GM23338 (cell line): ENCODE results near the gene SAFB. TPM values are rescaled to one million over a fixed set of nuclear protein-coding genes. Genes with fewer than 3 reads are reported as not detected.

Experiments used
- ATAC-seq: fragments of 200-7000 bp; cut with Tn5 transposase; 3 replicates; pipeline ENCODE4 v1.9.1; 2020
- DNase-seq: peaks from one replicate; pipeline ENCODE4 v3.0.0-alpha.2; 2015; ENCODE audit warnings: low spot score
- H2AFZ ChIP-seq: fragments of 200-600 bp; sonication (generic); 2 replicates; pipeline ENCODE4 v1.8.0; 2016; ENCODE audit warnings: antibody characterized with exemption, mild to moderate bottlenecking, moderate library complexity
- H3F3A ChIP-seq: fragments of 200-600 bp; sonication (generic); replicated peaks from 2 replicates; pipeline ENCODE4 v1.8.0; 2017; ENCODE audit warnings: antibody characterized with exemption, mixed run types, low read depth
- H3K27ac ChIP-seq: fragments of 200-600 bp; sonication (generic); 2 replicates; pipeline ENCODE4 v1.6.1; 2016; ENCODE audit warnings: low read depth
- H3K27me3 ChIP-seq: fragments of 200-600 bp; sonication (generic); 2 replicates; pipeline ENCODE4 v1.8.0; 2016; ENCODE audit warnings: mild to moderate bottlenecking, mixed run types, moderate library complexity; ENCODE audit not compliant: insufficient read depth
- H3K36me3 ChIP-seq: fragments of 200-600 bp; sonication (generic); 2 replicates; pipeline ENCODE4 v1.8.0; 2016; ENCODE audit warnings: mild to moderate bottlenecking; ENCODE audit not compliant: insufficient read depth
- H3K4me1 ChIP-seq: fragments of 200-600 bp; sonication (generic); 2 replicates; pipeline ENCODE4 v1.8.0; 2016; ENCODE audit warnings: mild to moderate bottlenecking, moderate library complexity; ENCODE audit not compliant: insufficient read depth
- H3K4me2 ChIP-seq: fragments of 200-600 bp; sonication (generic); 2 replicates; pipeline ENCODE4 v1.7.1; 2017; ENCODE audit warnings: mixed run types
- H3K4me3 ChIP-seq: fragments of 200-600 bp; sonication (generic); 2 replicates; pipeline ENCODE4 v1.6.1; 2016; ENCODE audit warnings: mixed run types
- H3K79me2 ChIP-seq: fragments of 200-600 bp; sonication (generic); replicated peaks from 2 replicates; pipeline ENCODE4 v1.8.0; 2017; ENCODE audit warnings: mild to moderate bottlenecking; ENCODE audit not compliant: insufficient read depth
- H3K9me2 ChIP-seq: fragments of 200-600 bp; sonication (generic); 2 replicates; pipeline ENCODE4 v1.8.0; 2017; ENCODE audit not compliant: insufficient read depth
- H4K20me1 ChIP-seq: fragments of 200-600 bp; sonication (generic); replicated peaks from 2 replicates; pipeline ENCODE4 v1.8.0; 2017; ENCODE audit warnings: mild to moderate bottlenecking; ENCODE audit not compliant: insufficient read depth
- H3K27ac Mint-ChIP-seq: 2 replicates; pipeline ENCODE4 v1.8.0; 2020; ENCODE audit warnings: inconsistent platforms, mild to moderate bottlenecking, moderate library complexity, mixed read lengths
- H3K27me3 Mint-ChIP-seq: 3 replicates; pipeline ENCODE4 v1.8.0; 2022; ENCODE audit warnings: low read depth, mild to moderate bottlenecking, moderate library complexity, mixed read lengths, inconsistent platforms; ENCODE audit not compliant: insufficient read depth, poor library complexity
- H3K36me3 Mint-ChIP-seq: 3 replicates; pipeline ENCODE4 v1.8.0; 2021; ENCODE audit warnings: low read depth, mild to moderate bottlenecking, inconsistent platforms, moderate library complexity, mixed read lengths
- H3K4me1 Mint-ChIP-seq: 3 replicates; pipeline ENCODE4 v1.8.0; 2020; ENCODE audit warnings: mild to moderate bottlenecking, inconsistent platforms, mixed read lengths
- H3K4me3 Mint-ChIP-seq: 3 replicates; pipeline ENCODE4 v1.8.0; 2021; ENCODE audit warnings: moderate library complexity, mild to moderate bottlenecking, inconsistent platforms, mixed read lengths
- H3K9me3 Mint-ChIP-seq: 3 replicates; pipeline ENCODE4 v1.8.0; 2020; ENCODE audit warnings: moderate library complexity, mild to moderate bottlenecking, inconsistent platforms, mixed read lengths
- CTCF ChIP-seq, 2 experiments: fragments of 200-600 bp in 1 of 2; sonication (generic) in 1 of 2; conservative IDR thresholded peaks; 2 replicates each; pipeline versions ENCODE4 v1.5.1 to v1.6.1; 2016 to 2017; ENCODE audit warnings: antibody characterized with exemption in 2 of 2, low read depth in 2 of 2, mild to moderate bottlenecking in 2 of 2, moderate library complexity in 1 of 2
- ETS1 ChIP-seq: IDR thresholded peaks from 2 replicates; pipeline ENCODE4 v1.6.1; 2016; ENCODE audit warnings: antibody characterized with exemption
- EZH2 ChIP-seq: fragments of 200-600 bp; sonication (generic); IDR thresholded peaks from one replicate; pipeline ENCODE4 v1.8.0; 2017; ENCODE audit warnings: antibody characterized with exemption, mild to moderate bottlenecking, low read depth; ENCODE audit not compliant: unreplicated experiment
- EZH2phosphoT487 ChIP-seq: fragments of 200-600 bp; sonication (generic); IDR thresholded peaks from one replicate; pipeline ENCODE4 v1.8.1; 2018; ENCODE audit warnings: antibody characterized with exemption; ENCODE audit not compliant: unreplicated experiment
- JUNB ChIP-seq: IDR thresholded peaks from one replicate; pipeline ENCODE4 v1.6.1; 2016; ENCODE audit warnings: antibody characterized with exemption; ENCODE audit not compliant: unreplicated experiment
- ZNF114 ChIP-seq: fragments of 250-450 bp; sonication (Bioruptor Pico); IDR thresholded peaks from 2 replicates; pipeline ENCODE4 v1.5.0; 2020; ENCODE audit warnings: mild to moderate bottlenecking, moderate library complexity
- polyA plus RNA-seq: library from polyadenylated mRNA; unstranded; fragments of >200 nt; fragmentation: Nextera tagmentation; extraction: Ambion mirVana; gene quantifications from 2 replicates; pipeline ENCODE4 v1.2.1, GENCODE V29; 2016
- total RNA-seq: library from RNA; depleted of rRNA; stranded (reverse); fragments of >200 nt; shearing (Covaris generic); gene quantifications from 2 replicates; pipeline ENCODE4 v1.2.3, GENCODE V29; 2014
- TF ChIP-seq, protein P1 (sequence below): IDR thresholded peaks from one replicate; pipeline ENCODE4 v1.6.1; 2018; ENCODE audit warnings: antibody characterized with exemption; ENCODE audit not compliant: unreplicated experiment
- TF ChIP-seq, protein P2 (sequence below): fragments of 250-450 bp; sonication (Bioruptor Pico); IDR thresholded peaks from 2 replicates; pipeline ENCODE4 v1.5.0; 2020; ENCODE audit warnings: mild to moderate bottlenecking, moderate library complexity

Gene SAFB
- total and polyA plus RNA-seq, 2 experiments from 2014 or later: 85.2 to 109 TPM

DNA sequence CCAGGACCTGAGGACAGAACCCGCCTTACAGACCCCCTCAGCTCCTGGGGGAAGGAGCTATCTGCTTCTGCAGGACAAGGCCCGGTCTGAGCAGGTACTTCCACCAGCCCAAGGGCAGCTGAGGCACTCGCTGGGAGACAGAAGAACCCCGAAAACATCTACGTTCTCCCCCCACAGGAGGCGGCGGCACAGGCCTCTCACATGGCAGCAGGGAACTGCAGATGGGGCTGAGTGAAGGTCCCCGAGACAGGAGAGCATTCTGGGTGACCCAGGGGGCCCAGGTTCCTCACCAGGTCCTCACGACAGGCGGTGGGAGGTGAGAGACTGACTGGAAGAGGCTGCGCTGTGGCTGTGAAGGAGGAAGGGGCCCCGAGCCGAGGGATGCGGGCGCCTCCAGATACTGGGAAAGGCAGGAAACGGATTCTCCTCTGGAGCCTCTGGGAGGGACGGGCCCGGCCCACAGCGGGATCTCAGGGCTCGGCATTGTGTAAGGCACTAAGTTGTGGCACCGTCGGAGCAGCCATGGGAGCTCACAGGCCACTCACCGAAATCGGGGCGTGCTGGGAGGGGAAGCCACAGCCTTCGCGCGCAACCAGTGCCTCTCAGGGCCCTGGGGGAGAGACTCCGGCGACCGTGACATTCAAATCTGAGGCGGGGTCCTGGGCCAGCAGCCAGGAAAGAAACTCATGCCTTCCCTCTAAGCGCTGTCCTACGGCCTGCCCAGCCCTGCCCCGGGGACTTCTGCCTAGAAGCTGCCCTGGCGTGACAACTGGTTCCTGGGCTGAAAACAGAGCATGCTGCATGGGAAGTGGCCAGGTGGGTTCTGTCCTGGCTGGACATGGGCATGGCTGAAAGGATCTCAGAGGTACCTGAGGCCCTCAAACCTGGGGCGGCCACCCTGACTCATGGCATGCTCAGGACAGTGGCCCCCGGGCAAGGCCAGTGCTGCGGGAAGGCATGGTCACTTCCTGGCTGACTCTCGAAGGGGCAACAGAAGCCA, 81.2 kb downstream of the SAFB start (continued):
- TF ChIP-seq CTCF (conservative IDR thresholded peaks at IDR 0.05; ENCODE audit: low read depth in 2 of 2) (no peak), ETS1 (no peak), ZNF114 (CRISPR knock-in tag) (no peak)

- Histone ChIP-seq H2AFZ (no peak overlapping the region), H3K27me3 (no peaks in the 10 kb centered on the region), H3K36me3 (peaks cover 23% of the 10 kb centered on the region), H3K4me1 (no peaks in the 10 kb centered on the region), H3K79me2 (no peaks in the 10 kb centered on the region), H3K27ac (no peak overlapping the region), H3K4me3 (no peak overlapping the region), H3K9me2 (no peaks in the 10 kb centered on the region), H3F3A (no peaks in the 10 kb centered on the region), H3K4me2 (no peak overlapping the region), H4K20me1 (no peaks in the 10 kb centered on the region)
- ATAC-seq (no peak), DNase-seq (no peak)
- H3K4me1 Mint-ChIP-seq: no peaks in the 10 kb centered on the region; the same call in 2 of the 3 replicates
- H3K27me3 Mint-ChIP-seq: peaks cover 20% of the 10 kb centered on the region
- peaks cover 9% of the 10 kb centered on the region for H3K9me3 Mint-ChIP-seq
- peaks cover 87% of the 10 kb centered on the region for H3K36me3 Mint-ChIP-seq
- no peak overlapping the region for H3K4me3 Mint-ChIP-seq
- H3K27ac Mint-ChIP-seq: no peak overlapping the region
- TF ChIP-seq JUNB (no peak), EZH2 (no peak), ETS1 (no peak), EZH2phosphoT487 (no peak), ZNF114 (CRISPR knock-in tag) (no peak)
- TF ChIP-seq, protein P1, sequence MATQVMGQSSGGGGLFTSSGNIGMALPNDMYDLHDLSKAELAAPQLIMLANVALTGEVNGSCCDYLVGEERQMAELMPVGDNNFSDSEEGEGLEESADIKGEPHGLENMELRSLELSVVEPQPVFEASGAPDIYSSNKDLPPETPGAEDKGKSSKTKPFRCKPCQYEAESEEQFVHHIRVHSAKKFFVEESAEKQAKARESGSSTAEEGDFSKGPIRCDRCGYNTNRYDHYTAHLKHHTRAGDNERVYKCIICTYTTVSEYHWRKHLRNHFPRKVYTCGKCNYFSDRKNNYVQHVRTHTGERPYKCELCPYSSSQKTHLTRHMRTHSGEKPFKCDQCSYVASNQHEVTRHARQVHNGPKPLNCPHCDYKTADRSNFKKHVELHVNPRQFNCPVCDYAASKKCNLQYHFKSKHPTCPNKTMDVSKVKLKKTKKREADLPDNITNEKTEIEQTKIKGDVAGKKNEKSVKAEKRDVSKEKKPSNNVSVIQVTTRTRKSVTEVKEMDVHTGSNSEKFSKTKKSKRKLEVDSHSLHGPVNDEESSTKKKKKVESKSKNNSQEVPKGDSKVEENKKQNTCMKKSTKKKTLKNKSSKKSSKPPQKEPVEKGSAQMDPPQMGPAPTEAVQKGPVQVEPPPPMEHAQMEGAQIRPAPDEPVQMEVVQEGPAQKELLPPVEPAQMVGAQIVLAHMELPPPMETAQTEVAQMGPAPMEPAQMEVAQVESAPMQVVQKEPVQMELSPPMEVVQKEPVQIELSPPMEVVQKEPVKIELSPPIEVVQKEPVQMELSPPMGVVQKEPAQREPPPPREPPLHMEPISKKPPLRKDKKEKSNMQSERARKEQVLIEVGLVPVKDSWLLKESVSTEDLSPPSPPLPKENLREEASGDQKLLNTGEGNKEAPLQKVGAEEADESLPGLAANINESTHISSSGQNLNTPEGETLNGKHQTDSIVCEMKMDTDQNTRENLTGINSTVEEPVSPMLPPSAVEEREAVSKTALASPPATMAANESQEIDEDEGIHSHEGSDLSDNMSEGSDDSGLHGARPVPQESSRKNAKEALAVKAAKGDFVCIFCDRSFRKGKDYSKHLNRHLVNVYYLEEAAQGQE: no peak
- TF ChIP-seq, protein P2, sequence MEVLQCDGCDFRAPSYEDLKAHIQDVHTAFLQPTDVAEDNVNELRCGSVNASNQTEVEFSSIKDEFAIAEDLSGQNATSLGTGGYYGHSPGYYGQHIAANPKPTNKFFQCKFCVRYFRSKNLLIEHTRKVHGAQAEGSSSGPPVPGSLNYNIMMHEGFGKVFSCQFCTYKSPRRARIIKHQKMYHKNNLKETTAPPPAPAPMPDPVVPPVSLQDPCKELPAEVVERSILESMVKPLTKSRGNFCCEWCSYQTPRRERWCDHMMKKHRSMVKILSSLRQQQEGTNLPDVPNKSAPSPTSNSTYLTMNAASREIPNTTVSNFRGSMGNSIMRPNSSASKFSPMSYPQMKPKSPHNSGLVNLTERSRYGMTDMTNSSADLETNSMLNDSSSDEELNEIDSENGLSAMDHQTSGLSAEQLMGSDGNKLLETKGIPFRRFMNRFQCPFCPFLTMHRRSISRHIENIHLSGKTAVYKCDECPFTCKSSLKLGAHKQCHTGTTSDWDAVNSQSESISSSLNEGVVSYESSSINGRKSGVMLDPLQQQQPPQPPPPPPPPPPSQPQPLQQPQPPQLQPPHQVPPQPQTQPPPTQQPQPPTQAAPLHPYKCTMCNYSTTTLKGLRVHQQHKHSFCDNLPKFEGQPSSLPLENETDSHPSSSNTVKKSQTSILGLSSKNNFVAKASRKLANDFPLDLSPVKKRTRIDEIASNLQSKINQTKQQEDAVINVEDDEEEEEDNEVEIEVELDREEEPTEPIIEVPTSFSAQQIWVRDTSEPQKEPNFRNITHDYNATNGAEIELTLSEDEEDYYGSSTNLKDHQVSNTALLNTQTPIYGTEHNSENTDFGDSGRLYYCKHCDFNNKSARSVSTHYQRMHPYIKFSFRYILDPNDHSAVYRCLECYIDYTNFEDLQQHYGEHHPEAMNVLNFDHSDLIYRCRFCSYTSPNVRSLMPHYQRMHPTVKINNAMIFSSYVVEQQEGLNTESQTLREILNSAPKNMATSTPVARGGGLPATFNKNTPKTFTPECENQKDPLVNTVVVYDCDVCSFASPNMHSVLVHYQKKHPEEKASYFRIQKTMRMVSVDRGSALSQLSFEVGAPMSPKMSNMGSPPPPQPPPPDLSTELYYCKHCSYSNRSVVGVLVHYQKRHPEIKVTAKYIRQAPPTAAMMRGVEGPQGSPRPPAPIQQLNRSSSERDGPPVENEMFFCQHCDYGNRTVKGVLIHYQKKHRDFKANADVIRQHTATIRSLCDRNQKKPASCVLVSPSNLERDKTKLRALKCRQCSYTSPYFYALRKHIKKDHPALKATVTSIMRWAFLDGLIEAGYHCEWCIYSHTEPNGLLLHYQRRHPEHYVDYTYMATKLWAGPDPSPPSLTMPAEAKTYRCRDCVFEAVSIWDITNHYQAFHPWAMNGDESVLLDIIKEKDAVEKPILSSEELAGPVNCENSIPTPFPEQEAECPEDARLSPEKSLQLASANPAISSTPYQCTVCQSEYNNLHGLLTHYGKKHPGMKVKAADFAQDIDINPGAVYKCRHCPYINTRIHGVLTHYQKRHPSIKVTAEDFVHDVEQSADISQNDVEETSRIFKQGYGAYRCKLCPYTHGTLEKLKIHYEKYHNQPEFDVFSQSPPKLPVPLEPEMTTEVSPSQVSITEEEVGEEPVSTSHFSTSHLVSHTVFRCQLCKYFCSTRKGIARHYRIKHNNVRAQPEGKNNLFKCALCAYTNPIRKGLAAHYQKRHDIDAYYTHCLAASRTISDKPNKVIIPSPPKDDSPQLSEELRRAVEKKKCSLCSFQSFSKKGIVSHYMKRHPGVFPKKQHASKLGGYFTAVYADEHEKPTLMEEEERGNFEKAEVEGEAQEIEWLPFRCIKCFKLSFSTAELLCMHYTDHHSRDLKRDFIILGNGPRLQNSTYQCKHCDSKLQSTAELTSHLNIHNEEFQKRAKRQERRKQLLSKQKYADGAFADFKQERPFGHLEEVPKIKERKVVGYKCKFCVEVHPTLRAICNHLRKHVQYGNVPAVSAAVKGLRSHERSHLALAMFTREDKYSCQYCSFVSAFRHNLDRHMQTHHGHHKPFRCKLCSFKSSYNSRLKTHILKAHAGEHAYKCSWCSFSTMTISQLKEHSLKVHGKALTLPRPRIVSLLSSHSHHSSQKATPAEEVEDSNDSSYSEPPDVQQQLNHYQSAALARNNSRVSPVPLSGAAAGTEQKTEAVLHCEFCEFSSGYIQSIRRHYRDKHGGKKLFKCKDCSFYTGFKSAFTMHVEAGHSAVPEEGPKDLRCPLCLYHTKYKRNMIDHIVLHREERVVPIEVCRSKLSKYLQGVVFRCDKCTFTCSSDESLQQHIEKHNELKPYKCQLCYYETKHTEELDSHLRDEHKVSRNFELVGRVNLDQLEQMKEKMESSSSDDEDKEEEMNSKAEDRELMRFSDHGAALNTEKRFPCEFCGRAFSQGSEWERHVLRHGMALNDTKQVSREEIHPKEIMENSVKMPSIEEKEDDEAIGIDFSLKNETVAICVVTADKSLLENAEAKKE (CRISPR knock-in tag): no peak
These were observed 82.7 kb downstream of the SAFB start for GRCh38 chr19:5705552-5705951.
